GM12864 (cell line): ENCODE results near the gene JARID2.
"Not testable (repeated sequence)": the region's sequence is repeated elsewhere in the genome, so short reads cannot be mapped to it uniquely, and the experiment has no call there.

Experiments
- DNase-seq: peaks from one replicate; pipeline ENCODE4 v3.0.0-alpha.2; 2011; ENCODE audit warnings: low read depth
- H3K4me3 ChIP-seq: 2 replicates; pipeline ENCODE4 v1.5.1; 2011; ENCODE audit warnings: mild to moderate bottlenecking, low read depth, low read length, control low read depth
- CTCF ChIP-seq: IDR thresholded peaks from 2 replicates; pipeline ENCODE4 v1.5.1; 2011; ENCODE audit warnings: low read depth, mild to moderate bottlenecking, moderate library complexity, low read length, control low read depth, inconsistent platforms; ENCODE audit errors: missing control alignments

JARID2 gene

GRCh38 chr6:15282334-15282733 lies 36.5 kb downstream of the JARID2 start:
- no peak overlapping the region for H3K4me3 ChIP-seq
- no peak for TF ChIP-seq CTCF
- no peak for DNase-seq

GRCh38 chr6:15283986-15284361 lies 38.1 kb downstream of the JARID2 start:
- no peak for DNase-seq
- H3K4me3 ChIP-seq, result no peak overlapping the region
- TF ChIP-seq CTCF, result no peak

- TF ChIP-seq CTCF, result no peak
- no peak overlapping the region for H3K4me3 ChIP-seq
- no peak for DNase-seq
Measured at GRCh38 chr6:15284743-15285142, 38.9 kb downstream of the JARID2 start.

GRCh38 chr6:15285682-15286294 lies 39.9 kb downstream of the JARID2 start:
- TF ChIP-seq CTCF, result no peak
- H3K4me3 ChIP-seq, result no peak overlapping the region
- DNase-seq, result no peak

DNA sequence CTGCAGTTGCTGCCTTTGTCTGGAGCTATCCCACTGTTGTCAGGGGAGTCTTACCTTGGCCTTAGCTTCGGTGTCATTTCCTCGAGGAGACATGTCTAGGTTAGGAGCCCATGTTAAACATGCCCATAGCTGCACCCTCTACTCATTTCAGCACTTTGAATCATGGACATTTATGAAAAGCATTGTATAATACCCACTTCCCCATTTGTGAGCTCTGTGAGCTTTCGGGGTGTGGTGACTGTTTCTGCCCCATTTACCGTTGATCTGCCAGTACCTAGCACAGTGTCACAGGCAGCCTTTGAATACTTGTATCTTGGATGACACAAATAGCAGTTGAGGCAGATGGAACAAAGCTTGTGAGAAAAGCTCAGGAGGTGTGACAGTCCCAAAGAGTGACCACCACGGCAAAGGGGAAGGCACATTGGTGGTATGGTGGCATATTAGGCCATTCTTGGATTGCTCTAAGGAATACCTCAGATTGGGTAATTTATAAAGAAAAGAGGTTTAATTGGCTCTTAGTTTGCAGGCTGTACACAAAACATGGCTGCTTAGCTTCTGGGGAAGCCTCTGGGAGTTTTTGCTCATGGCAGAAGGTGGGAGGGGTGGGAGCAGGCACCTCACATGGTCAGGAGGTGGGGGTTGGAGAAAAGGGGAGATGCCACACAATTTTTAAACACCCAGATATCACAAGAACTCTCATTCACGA lies 42.0 kb downstream of the JARID2 start:
- no peak overlapping the region for H3K4me3 ChIP-seq
- DNase-seq, result peak; percentile 72
- TF ChIP-seq CTCF, result no peak

- no peak overlapping the region for H3K4me3 ChIP-seq
- no peak for TF ChIP-seq CTCF
- DNase-seq, result no peak
Measured at GRCh38 chr6:15288856-15289255, 43.0 kb downstream of the JARID2 start.

DNA sequence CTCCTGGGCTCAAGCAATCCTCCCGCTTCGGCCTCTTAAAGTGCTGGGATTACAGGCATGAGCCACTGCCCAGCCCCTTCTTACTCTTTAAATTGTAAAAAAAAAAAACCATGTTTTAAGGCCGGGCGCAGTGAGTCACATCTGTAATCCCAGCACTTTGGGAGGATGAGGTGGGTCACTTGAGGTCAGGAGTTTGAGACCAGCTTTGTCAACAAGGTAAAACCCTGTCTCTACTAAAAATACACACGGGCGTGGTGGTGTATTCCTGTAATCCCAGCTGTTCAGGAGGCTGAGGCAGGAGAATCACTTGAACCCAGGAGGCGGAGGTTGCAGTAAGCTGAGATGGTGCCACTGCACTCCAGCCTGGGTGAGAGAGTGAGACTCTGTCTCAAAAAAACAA lies 43.6 kb downstream of the JARID2 start:
- H3K4me3 ChIP-seq, DNase-seq: not testable (repeated sequence)
